GM12874 (cell line): ENCODE measurements around the gene TPMT.

ENCODE experiments used
- CTCF ChIP-seq: IDR thresholded peaks from 2 replicates; pipeline ENCODE4 v1.5.1; 2011; ENCODE audit warnings: low read depth, mild to moderate bottlenecking, control low read depth, low read length, moderate library complexity; ENCODE audit not compliant: insufficient read depth

The TPMT gene

GRCh38 chr6:18154507-18155149 is at the start of gene TPMT:
TPMT (minus strand) TSS chr6:18155077; CDS start chr6:18149127, 5,950 bp downstream.
- TF ChIP-seq CTCF = no peak

GRCh38 chr6:18203786-18204185 is 48.9 kb upstream of the TPMT start:
- TF ChIP-seq CTCF = no peak

- no peak for TF ChIP-seq CTCF
Observed at GRCh38 chr6:18192026-18192425, 37.1 kb upstream of the TPMT start.

GRCh38 chr6:18189196-18189595 is 34.3 kb upstream of the TPMT start:
- no peak for TF ChIP-seq CTCF

- no peak for TF ChIP-seq CTCF
Observed at GRCh38 chr6:18187701-18188100, 32.8 kb upstream of the TPMT start.

- no peak for TF ChIP-seq CTCF
Observed at GRCh38 chr6:18186540-18187250, 31.8 kb upstream of the TPMT start.

GRCh38 chr6:18186033-18186432 is 31.2 kb upstream of the TPMT start:
- no peak for TF ChIP-seq CTCF
